ENCODE data around the gene OR6V1.

- TF ChIP-seq GATA2 (IDR thresholded peaks at IDR 0.05; ENCODE audit: low read depth, low read length) (no peak), GATA3 (IDR thresholded peaks at IDR 0.05; ENCODE audit: low read depth, low read length) (no peak)
These were observed 17.9 kb downstream of the OR6V1 start for GRCh38 chr7:143069912-143070500.

Data from SH-SY5Y (cell line).